Measurements from ENCODE around the gene APPL2.
"Not testable (repeated sequence)": the region's sequence is repeated elsewhere in the genome, so short reads cannot be mapped to it uniquely, and the experiment has no call there.

Gene APPL2

GRCh38 chr12:105256011-105256410, 20.0 kb upstream of the APPL2 start:
- no peak for DNase-seq

GRCh38 chr12:105253866-105254513, 18.0 kb upstream of the APPL2 start:
- DNase-seq: no peak

GRCh38 chr12:105252901-105253300, 16.9 kb upstream of the APPL2 start:
- no peak for DNase-seq

DNA sequence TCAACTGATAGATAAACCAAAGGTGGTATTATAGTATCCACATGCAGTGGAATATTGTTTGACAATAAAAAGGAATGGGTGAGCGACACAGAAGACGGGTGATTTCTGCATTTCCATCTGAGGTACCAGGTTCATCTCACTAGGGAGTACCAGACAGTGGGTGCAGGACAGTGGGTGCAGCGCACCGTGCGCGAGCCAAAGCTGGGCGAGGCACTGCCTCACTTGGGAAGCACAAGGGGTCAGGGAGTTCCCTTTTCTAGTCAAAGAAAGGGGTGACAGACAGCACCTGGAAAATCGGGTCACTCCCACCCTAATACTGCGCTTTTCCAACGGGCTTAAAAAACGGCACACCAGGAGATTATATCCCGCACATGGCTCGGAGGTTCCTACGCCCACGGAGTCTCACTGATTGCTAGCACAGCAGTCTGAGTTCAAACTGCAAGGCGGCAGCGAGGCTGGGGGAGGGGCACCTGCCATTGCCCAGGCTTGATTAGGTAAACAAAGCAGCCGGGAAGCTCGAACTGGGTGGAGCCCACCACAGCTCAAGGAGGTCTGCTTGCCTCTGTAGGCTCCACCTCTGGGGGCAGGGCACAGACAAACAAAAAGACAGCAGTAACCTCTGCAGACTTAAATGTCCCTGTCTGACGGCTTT, 9.9 kb upstream of the APPL2 start:
- DNase-seq: not testable (repeated sequence)

DNA sequence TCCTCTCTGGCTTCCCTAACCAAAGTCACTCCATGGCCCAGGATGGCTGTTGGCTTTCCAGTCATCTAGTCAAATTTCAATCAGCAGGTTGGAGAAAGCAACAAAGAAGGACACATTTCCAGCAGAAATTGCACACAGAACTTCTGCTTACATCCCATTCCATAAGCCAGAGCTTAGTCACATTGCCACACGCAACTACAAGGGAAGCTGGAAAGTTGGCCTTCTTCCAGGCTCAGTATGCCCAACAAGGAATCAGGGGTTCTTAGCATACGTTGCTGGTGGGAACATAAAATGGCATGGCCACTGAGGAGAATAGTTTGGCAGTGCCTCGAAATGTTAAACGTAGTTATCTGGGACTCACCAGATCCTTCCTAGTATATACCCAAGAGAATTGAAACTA, 9.3 kb upstream of the APPL2 start:
- no peak for DNase-seq

- DNase-seq: peak in 2 of 4 experiments; percentile 56 to 68
Measured at GRCh38 chr12:105240228-105240627, 4.3 kb upstream of the APPL2 start.

GRCh38 chr12:105239304-105239703, 3.3 kb upstream of the APPL2 start:
- no peak for DNase-seq

- no peak for DNase-seq
Measured at GRCh38 chr12:105237666-105238065, 1.7 kb upstream of the APPL2 start.

- DNase-seq: no peak
Measured at GRCh38 chr12:105235281-105235731, 668 bp downstream of the APPL2 start.

DNA sequence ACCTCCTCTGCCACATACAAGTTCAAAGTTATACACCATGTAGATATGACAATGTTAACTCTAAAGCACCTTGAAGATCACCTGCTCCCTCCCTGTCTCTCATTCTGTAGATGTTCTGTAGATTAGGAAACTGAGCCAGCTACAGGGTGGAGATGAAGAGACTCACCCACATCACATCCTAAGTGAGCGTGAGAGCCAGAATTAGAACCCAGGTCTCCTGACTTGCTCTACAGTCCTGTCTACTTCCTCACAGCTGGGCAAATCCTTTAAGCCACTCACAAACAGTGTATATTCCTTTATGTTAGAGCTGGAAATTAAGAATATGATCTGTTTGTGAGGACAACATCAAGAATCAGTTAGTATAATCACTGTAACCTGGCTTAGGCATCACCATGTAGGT, 1.8 kb downstream of the APPL2 start:
- peak in 2 of 4 experiments; percentile 36 to 40 for DNase-seq

- DNase-seq: no peak
Measured at GRCh38 chr12:105233041-105233905, 2.7 kb downstream of the APPL2 start.

- no peak for DNase-seq
Measured at GRCh38 chr12:105231396-105231795, 4.6 kb downstream of the APPL2 start.

- DNase-seq: no peak
Measured at GRCh38 chr12:105229371-105229770, 6.6 kb downstream of the APPL2 start.

DNA sequence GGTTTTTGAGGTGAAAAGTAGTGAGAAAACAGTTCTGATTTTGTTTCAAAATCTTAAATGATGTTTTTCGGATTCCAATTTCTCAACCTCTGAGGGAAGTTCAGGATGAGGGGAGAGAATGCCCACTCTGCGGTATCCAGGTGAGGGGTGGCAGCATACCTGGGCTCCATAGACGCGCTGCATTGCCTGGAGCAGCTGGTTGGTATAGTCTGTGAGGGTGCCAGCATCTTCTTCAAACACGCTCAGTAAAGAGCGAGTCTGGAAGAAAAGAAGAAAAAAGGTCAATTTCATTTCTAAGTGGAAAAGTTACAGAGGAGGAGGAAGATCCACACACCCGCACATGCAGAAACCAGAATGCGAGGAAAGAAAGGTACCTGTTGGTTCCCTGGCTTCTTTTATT, 7.0 kb downstream of the APPL2 start:
- DNase-seq: no peak

DNA sequence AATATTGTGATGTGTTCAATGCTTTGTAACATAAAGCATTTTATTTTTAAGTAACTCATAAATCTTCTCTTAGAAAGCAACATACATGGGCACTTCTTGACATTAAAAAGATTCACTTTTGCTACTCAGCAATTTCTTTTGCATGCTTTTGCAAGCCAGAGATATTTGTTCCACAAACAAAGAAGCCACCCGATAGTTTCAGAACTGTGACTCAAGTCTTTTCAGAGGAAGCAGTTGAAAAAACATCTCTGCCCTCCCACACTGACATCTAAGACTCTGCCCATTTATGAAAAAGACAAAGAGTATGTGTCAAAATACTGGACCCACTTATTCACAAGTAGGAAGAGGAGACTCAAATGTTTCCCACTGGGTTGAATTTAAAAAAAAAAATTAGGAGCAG, 7.5 kb downstream of the APPL2 start:
- peak; percentile 68 to 91 (median 80) for DNase-seq

GRCh38 chr12:105227879-105228278, 8.1 kb downstream of the APPL2 start:
- DNase-seq: peak in 1 of 4 experiments; percentile 28

DNA sequence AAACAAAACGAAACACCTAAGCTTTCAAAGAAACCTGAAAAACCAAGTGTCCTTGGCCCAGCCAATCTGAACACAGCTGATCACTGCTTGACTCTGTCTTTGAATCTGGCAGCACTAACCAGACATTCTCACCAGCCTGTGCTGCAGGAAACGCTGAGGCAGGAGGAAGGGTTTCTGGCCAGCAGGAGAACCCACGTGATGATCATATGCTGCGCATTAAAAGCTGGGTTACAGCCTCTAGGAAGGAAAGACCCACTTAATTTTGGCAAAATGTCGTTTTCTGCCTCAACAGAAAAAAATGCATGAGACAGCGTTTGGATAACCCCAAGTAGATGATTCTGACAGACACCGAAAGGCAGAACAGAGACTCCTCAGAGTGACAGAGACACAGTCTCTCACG, 9.8 kb downstream of the APPL2 start:
- peak; percentile 82 to 93 (median 88) for DNase-seq

- peak; percentile 12 to 71 (median 40) for DNase-seq
Measured at GRCh38 chr12:105225505-105226015, 10.4 kb downstream of the APPL2 start.

- no peak for DNase-seq
Measured at GRCh38 chr12:105224399-105224798, 11.6 kb downstream of the APPL2 start.

- DNase-seq: no peak
Measured at GRCh38 chr12:105223884-105224283, 12.1 kb downstream of the APPL2 start.

GRCh38 chr12:105223352-105223845, 12.6 kb downstream of the APPL2 start:
- peak; percentile 32 to 77 (median 50) for DNase-seq

DNA sequence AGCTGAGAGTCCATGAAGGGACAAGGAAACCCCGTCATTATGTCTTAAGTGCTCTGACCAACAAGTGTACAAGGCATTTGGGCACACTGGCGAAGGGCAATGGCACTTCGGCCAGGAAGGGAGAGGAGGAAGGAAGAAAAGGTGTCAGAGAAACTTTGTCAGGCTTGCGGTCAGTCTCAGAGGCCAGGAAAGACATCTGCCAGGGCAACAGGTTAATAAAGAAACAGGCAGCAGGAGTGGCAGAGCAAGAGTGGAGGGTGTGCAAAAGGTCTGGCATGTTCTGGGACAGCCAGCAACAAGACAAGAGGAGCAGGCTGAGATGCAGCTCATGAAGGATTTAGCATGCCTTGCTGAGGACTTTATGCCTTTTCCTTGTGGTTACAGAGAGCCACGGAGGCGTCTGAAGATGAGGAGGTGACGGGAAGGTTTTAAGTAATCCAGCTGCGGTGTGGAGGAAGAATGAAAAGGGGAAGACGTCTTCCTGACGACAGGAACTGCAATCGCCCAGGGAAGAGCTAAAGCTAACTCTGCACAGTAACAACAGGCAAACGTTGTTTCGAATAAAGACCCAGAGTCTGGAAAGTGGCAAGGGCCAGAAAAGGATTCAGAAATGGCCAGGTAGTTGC, 13.1 kb downstream of the APPL2 start:
- DNase-seq: peak; percentile 39 to 84 (median 71)

DNA sequence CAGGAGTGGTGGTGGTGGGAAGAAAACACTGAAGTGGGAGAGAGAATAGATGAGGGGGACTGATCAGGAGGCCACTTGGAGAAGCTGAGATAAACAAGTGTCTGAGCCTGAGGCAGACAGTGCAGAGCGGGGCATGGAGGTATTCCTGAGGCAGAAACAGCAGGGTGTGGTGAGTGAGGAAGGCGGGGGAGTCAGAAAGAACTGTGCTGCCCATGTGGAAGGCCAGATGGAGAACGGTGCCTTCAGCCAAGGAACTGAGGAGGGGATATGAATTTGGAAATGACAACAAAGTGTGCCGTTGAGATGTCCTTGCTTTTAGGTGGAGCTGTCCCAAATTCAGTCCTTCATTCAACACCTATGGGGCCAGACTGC, 13.7 kb downstream of the APPL2 start:
- DNase-seq: no peak

All from suppressor macrophage (primary cell).